Measurements from ENCODE around the gene E2F3. TPM values are rescaled to one million over a fixed set of nuclear protein-coding genes. Genes with fewer than 3 reads are reported as not detected.

E2F3 gene
- total RNA-seq, 2 donors from 2014 or later = 6.7 to 8.8 TPM

DNA sequence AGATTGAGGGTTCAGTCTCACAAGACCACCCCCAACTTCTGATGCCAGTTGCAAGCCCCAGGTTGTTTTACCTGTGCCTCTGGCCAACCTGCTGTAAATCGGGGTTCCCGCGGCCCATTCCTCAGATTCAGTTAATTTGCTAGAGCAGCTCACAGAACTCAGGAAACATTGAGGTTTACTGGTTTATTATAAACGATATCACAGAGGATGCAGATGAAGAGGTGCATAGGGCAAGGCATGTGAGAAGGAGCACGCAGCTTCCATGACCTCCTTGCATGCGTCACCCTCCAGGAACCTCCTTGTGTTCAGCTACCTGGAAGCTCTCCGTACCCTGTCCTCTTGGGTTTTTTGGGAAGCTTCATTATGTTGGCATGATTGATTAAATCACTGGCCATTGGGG, 66.5 kb downstream of the E2F3 start:
- peaks cover 3% of the 10 kb centered on the region for H3K36me3 Mint-ChIP-seq (ENCODE audit: low read depth)
- H3K27ac Mint-ChIP-seq = no peak overlapping the region
- peaks cover 16% of the 10 kb centered on the region for H3K4me1 Mint-ChIP-seq
- no peaks in the 10 kb centered on the region for H3K27me3 Mint-ChIP-seq
- DNase-seq = no peak
- no peak for ATAC-seq
- no peaks in the 10 kb centered on the region for H3K9me3 ChIP-seq (ENCODE audit: control insufficient read depth, low read length, poor library complexity, severe bottlenecking)
- no peak overlapping the region for H3K4me3 Mint-ChIP-seq

DNA sequence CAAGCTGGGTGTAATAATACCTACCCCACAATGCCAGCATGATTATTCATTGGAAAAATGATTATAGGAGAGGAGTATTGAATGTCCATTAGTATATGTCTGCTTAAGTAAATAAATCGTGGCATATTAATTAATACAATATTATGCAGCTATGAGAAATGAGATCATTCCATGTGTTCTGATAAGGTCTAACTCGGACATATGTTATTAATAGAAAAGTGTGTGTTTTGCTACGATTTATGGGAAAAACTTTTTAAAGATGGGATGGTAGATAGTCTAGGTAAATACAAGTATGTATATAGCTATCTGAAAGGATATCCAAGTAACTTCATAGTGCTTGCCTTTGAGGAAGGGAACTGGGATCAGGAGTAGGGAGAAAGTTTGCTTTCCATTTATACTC, 71.1 kb downstream of the E2F3 start:
- no peak for DNase-seq
- no peak for ATAC-seq
- H3K27me3 Mint-ChIP-seq = no peaks in the 10 kb centered on the region
- no peak overlapping the region for H3K27ac Mint-ChIP-seq
- H3K4me3 Mint-ChIP-seq = no peak overlapping the region
- H3K4me1 Mint-ChIP-seq = peaks cover 9% of the 10 kb centered on the region
- peaks cover 3% of the 10 kb centered on the region for H3K36me3 Mint-ChIP-seq (ENCODE audit: low read depth)
- H3K9me3 ChIP-seq (ENCODE audit: control insufficient read depth, low read length, poor library complexity, severe bottlenecking) = no peaks in the 10 kb centered on the region

DNA sequence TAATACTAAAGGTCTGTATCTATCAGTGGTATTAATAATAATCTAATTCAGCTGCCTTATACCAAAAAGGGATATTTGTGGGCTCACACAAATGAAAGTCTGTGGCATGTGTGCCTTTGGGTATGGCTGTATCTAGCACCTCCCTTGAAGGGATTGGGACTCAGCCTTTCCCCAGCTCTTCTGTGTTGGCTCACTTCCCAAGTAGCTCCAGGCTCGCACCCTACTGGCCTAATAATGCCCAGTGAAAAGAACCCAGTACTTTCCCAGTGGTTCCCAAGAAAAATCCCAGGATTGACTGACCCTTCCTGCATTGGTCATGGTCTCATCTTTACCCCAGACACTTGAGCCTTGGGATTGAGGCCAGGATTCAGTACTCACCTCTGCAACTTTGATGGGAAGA, 71.8 kb downstream of the E2F3 start:
- peaks cover 3% of the 10 kb centered on the region for H3K36me3 Mint-ChIP-seq (ENCODE audit: low read depth)
- ATAC-seq = no peak
- H3K4me1 Mint-ChIP-seq = peaks cover 9% of the 10 kb centered on the region

DNA sequence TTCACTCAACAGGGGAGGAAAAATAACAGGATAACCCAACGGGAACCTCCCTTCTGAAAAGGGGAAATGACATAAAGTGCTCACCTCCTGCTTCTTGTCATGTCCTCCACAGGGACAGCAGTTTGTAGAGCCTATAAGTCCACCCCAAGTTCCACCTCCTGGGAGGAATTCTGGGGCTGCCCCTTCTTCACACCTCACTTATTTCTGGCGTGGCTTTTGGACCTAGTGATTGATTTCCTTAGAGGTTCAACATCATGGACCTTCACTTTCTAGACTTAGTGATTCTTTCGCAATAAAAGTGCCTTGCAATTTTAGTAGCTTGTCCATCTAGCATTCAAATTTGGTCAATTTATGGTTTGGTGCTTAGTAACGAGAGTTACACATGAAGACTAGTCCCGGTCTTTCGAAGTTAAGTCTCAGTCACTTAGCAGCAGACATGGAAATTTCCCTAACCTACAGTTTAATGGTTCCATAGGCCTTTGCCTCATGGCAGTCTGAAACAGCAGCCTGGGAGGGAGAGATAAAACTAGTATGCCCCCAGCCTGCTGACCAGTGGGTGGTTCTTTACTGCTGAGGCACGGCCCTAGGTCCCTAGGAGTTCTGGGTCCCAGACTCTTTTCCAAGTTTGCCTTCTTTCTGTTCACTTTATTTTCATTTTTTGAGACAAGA, 73.3 kb downstream of the E2F3 start:
- H3K4me3 Mint-ChIP-seq = no peak overlapping the region

More for the DNA sequence above, 71.8 kb downstream of the E2F3 start:
- Mint-ChIP-seq H3K27ac (no peak overlapping the region), H3K27me3 (no peaks in the 10 kb centered on the region), H3K4me3 (no peak overlapping the region)
- no peaks in the 10 kb centered on the region for H3K9me3 ChIP-seq (ENCODE audit: control insufficient read depth, low read length, poor library complexity, severe bottlenecking)
- DNase-seq = no peak

DNA sequence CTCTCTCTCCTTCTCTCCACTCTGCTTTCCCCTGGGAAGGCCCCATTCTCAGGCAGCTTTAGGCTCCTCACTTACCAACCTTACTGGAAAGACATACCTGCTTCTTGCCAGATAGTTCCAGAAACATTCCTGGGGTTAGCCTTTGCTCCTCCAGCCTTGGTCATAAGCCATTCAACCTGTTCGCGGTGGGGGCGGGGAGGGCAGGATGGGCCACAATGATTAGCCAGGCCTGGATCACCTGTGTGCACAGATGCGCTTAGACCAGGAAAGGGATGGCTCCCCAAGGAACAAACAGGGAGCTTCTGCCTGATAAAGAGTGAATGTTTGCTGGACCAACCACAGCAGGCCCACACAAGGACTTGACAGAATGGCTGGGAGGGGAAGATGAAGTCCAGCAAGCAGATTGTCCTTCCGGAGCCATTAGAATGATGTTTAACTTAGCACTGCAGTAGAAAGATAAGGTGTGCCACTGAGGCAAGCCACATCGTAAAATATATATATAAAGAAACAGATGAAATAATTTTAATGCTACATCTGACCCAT, 74.9 kb downstream of the E2F3 start:
- H3K4me3 Mint-ChIP-seq = no peak overlapping the region

More for the DNA sequence above, 73.3 kb downstream of the E2F3 start:
- Mint-ChIP-seq H3K27me3 (no peaks in the 10 kb centered on the region), H3K27ac (peak overlapping the region; percentile 21), H3K36me3 (ENCODE audit: low read depth) (peaks cover 1% of the 10 kb centered on the region), H3K4me1 (peaks cover 7% of the 10 kb centered on the region)
- DNase-seq = no peak
- H3K9me3 ChIP-seq (ENCODE audit: control insufficient read depth, low read length, poor library complexity, severe bottlenecking) = no peaks in the 10 kb centered on the region
- no peak for ATAC-seq

DNA sequence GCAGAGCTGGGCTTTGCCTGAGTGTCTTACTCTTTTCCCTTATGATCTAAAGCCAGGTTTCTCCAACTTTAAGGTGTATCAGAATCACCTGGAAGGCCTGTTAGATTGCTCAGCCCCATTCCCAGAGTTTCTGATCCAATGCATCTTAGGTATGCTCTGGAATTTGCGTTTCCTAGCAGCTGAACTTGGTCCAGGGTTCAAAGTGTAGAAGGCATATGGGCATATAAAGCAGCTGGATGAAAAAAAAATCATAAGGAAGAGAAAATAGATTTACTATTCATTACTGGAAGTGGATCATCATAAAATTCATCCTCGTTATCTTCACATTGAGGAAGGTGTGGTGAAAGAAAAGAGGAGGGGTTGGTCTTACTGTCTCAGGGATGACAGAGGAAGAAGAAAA, 75.8 kb downstream of the E2F3 start:
- ATAC-seq (no peak), DNase-seq (no peak)
- no peaks in the 10 kb centered on the region for H3K9me3 ChIP-seq (ENCODE audit: control insufficient read depth, low read length, poor library complexity, severe bottlenecking)
- Mint-ChIP-seq H3K36me3 (ENCODE audit: low read depth) (peaks cover 4% of the 10 kb centered on the region), H3K27me3 (no peaks in the 10 kb centered on the region), H3K4me1 (peaks cover 5% of the 10 kb centered on the region), H3K4me3 (no peak overlapping the region), H3K27ac (no peak overlapping the region)

More for the DNA sequence above, 74.9 kb downstream of the E2F3 start:
- no peaks in the 10 kb centered on the region for H3K27me3 Mint-ChIP-seq
- ATAC-seq (no peak), DNase-seq (no peak)
- H3K27ac Mint-ChIP-seq = no peak overlapping the region
- peaks cover 4% of the 10 kb centered on the region for H3K36me3 Mint-ChIP-seq (ENCODE audit: low read depth)
- no peaks in the 10 kb centered on the region for H3K9me3 ChIP-seq (ENCODE audit: control insufficient read depth, low read length, poor library complexity, severe bottlenecking)
- peaks cover 5% of the 10 kb centered on the region for H3K4me1 Mint-ChIP-seq

DNA sequence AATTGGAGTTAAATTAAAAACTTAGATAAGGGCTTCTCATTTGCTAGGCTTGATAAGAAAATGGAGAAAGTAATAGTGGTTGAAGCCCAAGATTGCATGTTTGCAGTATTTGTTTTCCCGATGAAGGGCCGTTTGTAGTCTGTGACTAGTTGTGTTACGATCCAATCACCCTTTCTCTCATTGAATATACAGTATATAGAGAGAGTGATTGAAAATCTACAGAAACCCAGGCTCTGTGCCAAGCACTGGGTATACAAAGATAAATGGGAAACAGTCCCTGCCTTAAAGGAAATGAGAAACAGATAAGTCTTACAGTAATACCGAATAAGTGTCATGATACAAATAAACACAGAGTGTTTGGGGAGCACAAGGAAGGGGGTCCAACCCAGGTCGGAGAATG, 77.4 kb downstream of the E2F3 start:
- peaks cover 5% of the 10 kb centered on the region for H3K4me1 Mint-ChIP-seq
- no peak for ATAC-seq
- H3K4me3 Mint-ChIP-seq = no peak overlapping the region
- no peaks in the 10 kb centered on the region for H3K9me3 ChIP-seq (ENCODE audit: control insufficient read depth, low read length, poor library complexity, severe bottlenecking)
- H3K27ac Mint-ChIP-seq = no peak overlapping the region
- DNase-seq = no peak
- peaks cover 4% of the 10 kb centered on the region for H3K36me3 Mint-ChIP-seq (ENCODE audit: low read depth)
- no peaks in the 10 kb centered on the region for H3K27me3 Mint-ChIP-seq

DNA sequence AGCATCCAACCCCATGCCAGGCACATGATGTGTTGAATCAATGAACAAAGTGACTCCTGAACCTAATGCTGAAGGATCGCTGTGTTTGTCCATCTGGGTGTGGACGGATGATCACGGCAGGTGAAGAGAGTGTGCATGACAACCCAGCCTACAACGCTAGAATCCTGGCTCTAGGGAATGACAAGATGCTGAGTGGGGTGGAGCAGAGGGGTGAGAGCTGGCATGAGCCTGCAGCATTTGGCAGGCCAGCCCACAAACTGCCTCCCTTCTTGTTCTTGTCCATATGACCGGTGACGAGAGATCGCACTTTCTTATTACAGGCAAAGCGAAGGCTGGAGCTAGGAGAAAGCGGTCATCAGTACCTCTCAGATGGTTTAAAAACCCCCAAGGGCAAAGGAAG, 77.8 kb downstream of the E2F3 start:
- H3K36me3 Mint-ChIP-seq (ENCODE audit: low read depth) = peaks cover 4% of the 10 kb centered on the region
- peaks cover 3% of the 10 kb centered on the region for H3K4me1 Mint-ChIP-seq
- no peaks in the 10 kb centered on the region for H3K27me3 Mint-ChIP-seq
- H3K4me3 Mint-ChIP-seq = no peak overlapping the region
- no peaks in the 10 kb centered on the region for H3K9me3 ChIP-seq (ENCODE audit: control insufficient read depth, low read length, poor library complexity, severe bottlenecking)
- H3K27ac Mint-ChIP-seq = no peak overlapping the region
- no peak for DNase-seq
- no peak for ATAC-seq

DNA sequence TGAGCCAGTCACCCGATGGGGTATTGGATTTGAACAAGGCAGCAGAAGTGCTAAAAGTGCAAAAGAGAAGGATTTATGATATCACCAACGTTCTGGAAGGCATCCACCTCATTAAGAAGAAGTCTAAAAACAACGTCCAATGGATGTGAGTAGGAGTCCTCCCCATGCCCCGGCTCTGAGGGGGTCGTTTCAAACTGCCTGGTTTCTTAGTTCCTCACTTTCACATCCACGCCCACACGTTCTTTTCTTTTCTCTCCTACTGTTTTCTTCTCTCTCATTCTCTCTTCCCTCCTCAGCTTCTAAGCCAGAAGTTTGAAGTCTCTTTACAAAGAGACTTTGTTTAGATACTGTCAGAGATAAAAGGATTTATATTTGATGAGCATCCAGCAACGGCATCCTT, 79.6 kb downstream of the E2F3 start:
- Mint-ChIP-seq H3K4me1 (peaks cover 3% of the 10 kb centered on the region), H3K36me3 (ENCODE audit: low read depth) (peaks cover 4% of the 10 kb centered on the region), H3K27ac (no peak overlapping the region), H3K27me3 (no peaks in the 10 kb centered on the region), H3K4me3 (no peak overlapping the region)
- no peak for ATAC-seq
- no peaks in the 10 kb centered on the region for H3K9me3 ChIP-seq (ENCODE audit: control insufficient read depth, low read length, poor library complexity, severe bottlenecking)
- DNase-seq = no peak

DNA sequence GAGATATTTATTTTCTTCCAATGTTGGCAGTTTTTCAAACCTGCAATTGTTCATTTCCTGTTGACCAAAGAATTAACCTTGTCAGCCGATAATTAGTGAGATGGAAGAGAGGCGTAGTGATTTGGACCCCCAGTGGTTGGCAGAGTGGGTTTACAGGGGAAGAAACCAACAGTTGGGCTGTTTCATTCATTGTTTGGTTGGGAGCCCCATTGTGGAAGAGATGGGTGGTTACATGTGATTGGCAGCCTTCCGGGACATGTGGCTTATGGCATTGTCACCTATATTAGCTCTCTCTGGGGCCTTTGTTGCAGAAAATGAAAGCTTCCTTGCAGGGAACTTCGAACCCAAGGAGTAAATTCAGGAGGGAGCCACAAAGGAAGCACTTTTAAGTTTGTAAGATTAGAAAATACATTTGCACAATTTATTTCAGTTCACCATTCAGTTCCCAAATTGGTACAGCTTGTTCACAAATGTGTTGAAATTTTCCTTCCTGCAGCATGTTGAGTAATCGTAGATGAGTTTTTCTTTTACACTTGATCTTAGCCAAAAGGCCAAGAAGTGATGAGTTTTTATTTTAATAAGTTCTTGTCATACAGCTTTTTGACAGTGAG, 82.3 kb downstream of the E2F3 start:
- no peak for ATAC-seq
- no peaks in the 10 kb centered on the region for H3K27me3 Mint-ChIP-seq
- peaks cover 3% of the 10 kb centered on the region for H3K4me1 Mint-ChIP-seq
- H3K36me3 Mint-ChIP-seq (ENCODE audit: low read depth) = peaks cover 4% of the 10 kb centered on the region
- no peak overlapping the region for H3K27ac Mint-ChIP-seq
- no peak for DNase-seq
- H3K4me3 Mint-ChIP-seq = no peak overlapping the region
- H3K9me3 ChIP-seq (ENCODE audit: control insufficient read depth, low read length, poor library complexity, severe bottlenecking) = no peaks in the 10 kb centered on the region

DNA sequence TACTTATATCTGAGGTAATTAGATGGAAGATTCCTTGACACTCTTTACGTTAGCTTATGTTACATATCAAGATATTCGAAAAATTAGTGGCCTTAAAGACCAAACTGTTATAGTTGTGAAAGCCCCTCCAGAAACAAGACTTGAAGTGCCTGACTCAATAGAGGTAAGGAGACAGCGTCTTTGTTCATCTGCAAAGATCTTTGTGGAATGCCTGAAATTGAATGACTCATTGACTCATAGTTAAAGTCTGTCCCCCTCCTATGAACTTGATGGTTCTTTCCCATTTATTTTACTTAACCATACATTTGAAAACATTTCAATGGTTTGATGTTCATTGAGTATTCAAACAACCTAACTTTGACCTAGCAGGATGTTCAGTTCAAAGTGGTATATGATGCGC, 85.0 kb downstream of the E2F3 start:
- Mint-ChIP-seq H3K4me1 (no peaks in the 10 kb centered on the region), H3K4me3 (no peak overlapping the region), H3K27ac (no peak overlapping the region), H3K36me3 (ENCODE audit: low read depth) (peaks cover 5% of the 10 kb centered on the region), H3K27me3 (no peaks in the 10 kb centered on the region)
- no peaks in the 10 kb centered on the region for H3K9me3 ChIP-seq (ENCODE audit: control insufficient read depth, low read length, poor library complexity, severe bottlenecking)
- no peak for DNase-seq
- ATAC-seq = no peak

DNA sequence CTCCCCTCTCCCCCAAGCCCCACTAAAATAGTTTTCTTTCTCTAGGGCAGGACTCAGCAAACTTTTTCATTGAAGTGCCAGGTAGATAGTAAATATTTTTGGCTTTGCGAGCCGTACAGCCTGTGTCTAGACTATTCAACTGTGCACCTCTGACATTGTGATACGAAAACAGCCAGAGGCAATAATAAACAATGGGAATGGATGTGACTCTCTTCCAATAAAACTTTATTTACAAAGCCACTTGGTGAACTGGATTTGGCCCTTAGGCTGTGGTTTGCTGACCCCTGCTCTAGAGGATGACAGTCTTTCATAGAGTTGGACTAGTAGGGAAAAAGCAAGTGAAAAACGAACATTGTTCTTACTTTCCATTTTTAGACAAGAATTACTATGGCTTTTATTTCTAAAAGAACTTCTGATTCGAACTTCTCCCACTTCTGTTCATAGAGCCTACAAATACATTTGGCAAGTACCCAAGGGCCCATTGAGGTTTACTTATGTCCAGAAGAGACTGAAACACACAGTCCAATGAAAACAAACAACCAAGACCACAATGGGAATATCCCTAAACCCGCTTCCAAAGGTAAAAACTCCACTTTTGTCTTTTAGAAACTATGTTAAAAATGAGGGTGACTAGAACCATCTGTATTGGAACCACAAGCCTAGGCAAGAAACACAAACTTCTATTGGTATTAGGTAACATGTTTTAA, 86.1 kb downstream of the E2F3 start:
- Mint-ChIP-seq H3K27ac (no peak overlapping the region), H3K36me3 (ENCODE audit: low read depth) (peaks cover 5% of the 10 kb centered on the region), H3K4me1 (no peaks in the 10 kb centered on the region), H3K4me3 (no peak overlapping the region), H3K27me3 (no peaks in the 10 kb centered on the region)
- DNase-seq (no peak), ATAC-seq (no peak)
- no peaks in the 10 kb centered on the region for H3K9me3 ChIP-seq (ENCODE audit: control insufficient read depth, low read length, poor library complexity, severe bottlenecking)

DNA sequence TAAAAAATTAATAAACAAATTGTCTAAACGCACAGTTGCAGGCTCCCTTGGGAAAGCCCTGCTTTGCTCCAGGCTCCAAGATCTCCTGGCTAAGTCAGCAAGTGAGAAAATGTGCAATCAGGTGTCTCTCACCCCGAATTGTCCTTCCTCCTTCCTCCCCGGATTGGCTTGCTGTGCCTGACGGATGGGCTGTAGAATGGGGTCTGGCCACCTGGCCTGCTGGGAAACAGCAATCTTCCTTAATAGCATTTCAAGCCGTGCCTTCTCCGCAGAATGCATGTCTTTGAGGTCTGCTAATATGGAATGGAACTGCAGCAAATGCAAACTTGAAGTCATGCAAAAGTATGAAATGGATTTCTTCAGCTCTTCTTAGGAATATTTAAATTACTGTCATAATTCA, 88.9 kb downstream of the E2F3 start:
- DNase-seq (no peak), ATAC-seq (no peak)
- no peaks in the 10 kb centered on the region for H3K4me1 Mint-ChIP-seq
- no peak overlapping the region for H3K4me3 Mint-ChIP-seq
- no peak overlapping the region for H3K27ac Mint-ChIP-seq
- no peaks in the 10 kb centered on the region for H3K27me3 Mint-ChIP-seq
- no peaks in the 10 kb centered on the region for H3K9me3 ChIP-seq (ENCODE audit: control insufficient read depth, low read length, poor library complexity, severe bottlenecking)
- H3K36me3 Mint-ChIP-seq (ENCODE audit: low read depth) = peaks cover 5% of the 10 kb centered on the region
